K562 (cell line): Measurements from ENCODE around the gene FASTK. TPM values are rescaled to one million over a fixed set of nuclear protein-coding genes. Genes with fewer than 3 reads are reported as not detected.

Experiments used
- AFF4 ChIP-seq: sonication (generic); formaldehyde crosslinking; IDR thresholded peaks from 2 replicates; pipeline ENCODE4 v1.8.0; 2023; ENCODE audit warnings: mild to moderate bottlenecking, missing genetic modification reagents
- C11orf30 ChIP-seq: fragments of 450-650 bp; IDR thresholded peaks from 2 replicates; pipeline ENCODE4 v1.6.1; 2016; ENCODE audit warnings: low read depth, mild to moderate bottlenecking
- CBFB ChIP-seq: sonication (generic); formaldehyde crosslinking; IDR thresholded peaks from 2 replicates; pipeline ENCODE4 v1.4.0; 2020; ENCODE audit warnings: mild to moderate bottlenecking, missing genetic modification reagents
- CHCHD3 ChIP-seq: fragments of 250-450 bp; sonication (Bioruptor Pico); IDR thresholded peaks from 2 replicates; pipeline ENCODE4 v2.1.2; 2022; ENCODE audit warnings: mild to moderate bottlenecking
- NCOA4 ChIP-seq: fragments of 450-650 bp; IDR thresholded peaks from 2 replicates; pipeline ENCODE4 v1.6.1; 2018; ENCODE audit warnings: mild to moderate bottlenecking; ENCODE audit not compliant: partially characterized antibody
- NELFE ChIP-seq: IDR thresholded peaks from 2 replicates; pipeline ENCODE4 v1.6.1; 2011; ENCODE audit warnings: mild to moderate bottlenecking; ENCODE audit not compliant: insufficient read depth, insufficient read length
- PKNOX1 ChIP-seq: fragments of 450-650 bp; IDR thresholded peaks from 2 replicates; pipeline ENCODE4 v1.6.1; 2016
- PRPF4 ChIP-seq: fragments of 200-400 bp; formaldehyde crosslinking; IDR thresholded peaks from one replicate; pipeline ENCODE4 v1.6.1; 2017; ENCODE audit warnings: low read length, low read depth, mild to moderate bottlenecking; ENCODE audit not compliant: insufficient read depth, poor library complexity, severe bottlenecking
- SIRT6 ChIP-seq: IDR thresholded peaks from one replicate; pipeline ENCODE4 v1.6.1; 2012; ENCODE audit warnings: low read depth, mild to moderate bottlenecking, control low read depth, inconsistent platforms, low read length, moderate library complexity
- SMAD4 ChIP-seq: fragments of 250-450 bp; sonication (Bioruptor Pico); conservative IDR thresholded peaks from 2 replicates; pipeline ENCODE4 v1.8.0; 2021; ENCODE audit warnings: inconsistent platforms, mild to moderate bottlenecking, moderate library complexity
- TGIF2 ChIP-seq: sonication (generic); formaldehyde crosslinking; IDR thresholded peaks from 2 replicates; pipeline ENCODE4 v1.8.1; 2022; ENCODE audit warnings: mild to moderate bottlenecking, missing genetic modification reagents, moderate library complexity
- ZMIZ1 ChIP-seq, 2 experiments: fragments of 150-350 bp in 1 of 2; IDR thresholded peaks; 2 replicates each; pipeline ENCODE4 v1.6.1; 2012 to 2016; ENCODE audit warnings: low read depth in 2 of 2, low read length in 2 of 2, mild to moderate bottlenecking in 1 of 2, moderate library complexity in 1 of 2
- ZNF232 ChIP-seq: sonication (generic); formaldehyde crosslinking; IDR thresholded peaks from 2 replicates; pipeline ENCODE4 v1.8.0; 2022; ENCODE audit warnings: mild to moderate bottlenecking, missing genetic modification reagents
- ZNF395 ChIP-seq: fragments of 200-800 bp; sonication (Bioruptor generic); IDR thresholded peaks from 2 replicates; pipeline ENCODE4 v1.6.1; 2017; ENCODE audit warnings: missing genetic modification characterization, missing compliant biosample characterization
- polyA plus RNA-seq, 8 experiments: library from polyadenylated mRNA; depleted of rRNA in 4 of 8; stranded (reverse) in 5 of 8; unstranded in 3 of 8; fragments of >200 nt; fragmentation: Nextera tagmentation in 2 of 8; fragmentation: Illumina TruSeq in 1 of 8; extraction: Ambion mirVana in 2 of 8; extraction: Trizol in 1 of 8; gene quantifications; 2 replicates each; pipeline versions ENCODE4 v1.2.1 to v1.2.3, GENCODE V29; 2011 to 2014; ENCODE audit warnings: inconsistent platforms in 1 of 8, missing spikeins in 1 of 8
- total RNA-seq, 7 experiments: library from RNA; depleted of rRNA in 6 of 7; stranded (reverse); fragments of >200 nt in 6 of 7; fragmentation: Illumina TruSeq in 2 of 7; extraction: Trizol in 2 of 7; gene quantifications; 2 replicates each; pipeline versions ENCODE4 v1.2.1 to v1.2.3, GENCODE V29; 2011 to 2021; ENCODE audit warnings: low replicate concordance in 1 of 7

Gene FASTK
- total and polyA plus RNA-seq, 9 of the 15 experiments (the other 6 are each of a cell fraction or from before 2014, with no cell fraction given): 0.51 to 150 (median 48.2) TPM

GRCh38 chr7:151110941-151111645, 30.5 kb upstream of the FASTK start (continued):
- no peak for TF ChIP-seq PRPF4
- TF ChIP-seq PKNOX1: no peak
- no peak for TF ChIP-seq AFF4
- no peak for TF ChIP-seq C11orf30
- TF ChIP-seq ZMIZ1 (IDR thresholded peaks at IDR 0.05; ENCODE audit: low read depth in 2 of 2, low read length in 2 of 2): no peak
- TF ChIP-seq CBFB (CRISPR knock-in tag): no peak
- TF ChIP-seq ZNF395 (CRISPR knock-in tag): no peak
- TF ChIP-seq SMAD4: no peak
- no peak for TF ChIP-seq CHCHD3 (CRISPR knock-in tag)
- no peak for TF ChIP-seq NELFE
- no peak for TF ChIP-seq SIRT6
- TF ChIP-seq ZNF232 (CRISPR knock-in tag): no peak
- no peak for TF ChIP-seq TGIF2 (CRISPR knock-in tag)
- TF ChIP-seq NCOA4: no peak
